HG02885 (cell line): ENCODE data around the gene SORCS1.

Experiments used
- ATAC-seq: cut with Tn5 transposase; IDR thresholded peaks from one replicate; pipeline ENCODE4 v1.9.1; 2021; ENCODE audit warnings: mild to moderate bottlenecking; ENCODE audit not compliant: unreplicated experiment, poor library complexity

The SORCS1 gene

GRCh38 chr10:107163881-107164861 lies at the start of gene SORCS1:
Gene SORCS1, minus strand, starts transcription at chr10:107164706.
- ATAC-seq = no peak

- no peak for ATAC-seq
Measured at GRCh38 chr10:107214261-107214660, 49.8 kb upstream of the SORCS1 start.

- ATAC-seq = no peak
Measured at GRCh38 chr10:107213861-107214260, 49.4 kb upstream of the SORCS1 start.

GRCh38 chr10:107206833-107207232 lies 42.3 kb upstream of the SORCS1 start:
- no peak for ATAC-seq

- ATAC-seq = no peak
Measured at GRCh38 chr10:107169516-107169915, 5.0 kb upstream of the SORCS1 start.

- no peak for ATAC-seq
Measured at GRCh38 chr10:107168738-107169137, 4.2 kb upstream of the SORCS1 start.

- no peak for ATAC-seq
Measured at GRCh38 chr10:107166403-107166802, 1.9 kb upstream of the SORCS1 start.

GRCh38 chr10:107164992-107165391 lies 486 bp upstream of the SORCS1 start:
- no peak for ATAC-seq

GRCh38 chr10:107163076-107163855 lies 1.2 kb downstream of the SORCS1 start:
- no peak for ATAC-seq

- no peak for ATAC-seq
Measured at GRCh38 chr10:107160866-107161265, 3.6 kb downstream of the SORCS1 start.

- no peak for ATAC-seq
Measured at GRCh38 chr10:107159871-107160270, 4.6 kb downstream of the SORCS1 start.

- no peak for ATAC-seq
Measured at GRCh38 chr10:107157071-107157470, 7.4 kb downstream of the SORCS1 start.

GRCh38 chr10:107152087-107152486 lies 12.4 kb downstream of the SORCS1 start:
- no peak for ATAC-seq

GRCh38 chr10:107148906-107149305 lies 15.6 kb downstream of the SORCS1 start:
- no peak for ATAC-seq

- ATAC-seq = no peak
Measured at GRCh38 chr10:107144490-107144889, 20.0 kb downstream of the SORCS1 start.

- ATAC-seq = no peak
Measured at GRCh38 chr10:107141524-107142061, 22.9 kb downstream of the SORCS1 start.

GRCh38 chr10:107139237-107139636 lies 25.3 kb downstream of the SORCS1 start:
- ATAC-seq = no peak

- ATAC-seq = no peak
Measured at GRCh38 chr10:107133656-107134055, 30.9 kb downstream of the SORCS1 start.

GRCh38 chr10:107129000-107129399 lies 35.5 kb downstream of the SORCS1 start:
- ATAC-seq = no peak

- no peak for ATAC-seq
Measured at GRCh38 chr10:107126512-107127065, 37.9 kb downstream of the SORCS1 start.

- ATAC-seq = no peak
Measured at GRCh38 chr10:107122703-107123102, 41.8 kb downstream of the SORCS1 start.
